Lower lobe of right lung (tissue), 2 donors: Measurements from ENCODE around the gene PROK2. TPM values are rescaled to one million over a fixed set of nuclear protein-coding genes. Genes with fewer than 3 reads are reported as not detected.

Experiments used
- ATAC-seq, 2 donors: fragments of 200-7000 bp; cut with Tn5 transposase; one replicate each; pipeline ENCODE4 v1.9.1; 2020 to 2022; ENCODE audit warnings: mild to moderate bottlenecking in 2 of 2, moderate library complexity in 2 of 2
- DNase-seq: peaks from one replicate; pipeline ENCODE4 v3.0.0-alpha.2; 2020
- H3K27ac ChIP-seq: fragments of 200-600 bp; one replicate; pipeline ENCODE4 v1.8.0; 2022
- H3K27me3 ChIP-seq: fragments of 200-600 bp; one replicate; pipeline ENCODE4 v1.8.0; 2022; ENCODE audit warnings: low read depth
- H3K36me3 ChIP-seq: fragments of 200-600 bp; one replicate; pipeline ENCODE4 v1.8.0; 2022; ENCODE audit warnings: mild to moderate bottlenecking
- H3K4me1 ChIP-seq: fragments of 200-600 bp; one replicate; pipeline ENCODE4 v1.8.0; 2022
- H3K4me3 ChIP-seq: fragments of 200-600 bp; one replicate; pipeline ENCODE4 v1.8.0; 2022; ENCODE audit warnings: mild to moderate bottlenecking
- H3K9me3 ChIP-seq: fragments of 200-600 bp; one replicate; pipeline ENCODE4 v1.8.0; 2022
- intact Hi-C: fragments of 100-400 bp; cut with DNase I; formaldehyde crosslinking; loops from one replicate; pipeline ENCODE4 v1.11.0; 2022
- long read RNA-seq: library from polyadenylated mRNA; unstranded; transcript quantifications from one replicate; pipeline ENCODE4 v2.0.0, GENCODE V29; 2021
- total RNA-seq: library from RNA; stranded (reverse); fragmentation: NEBNext Ultra II Directional; extraction: Animal tissue kit (Norgen Biotek cat#: 25700); gene quantifications from one replicate; pipeline ENCODE4 v1.2.1, GENCODE V29; 2021
- TF ChIP-seq, protein P1 (sequence below): fragments of 200-600 bp; IDR thresholded peaks from one replicate; pipeline ENCODE4 v1.8.0; 2022; ENCODE audit warnings: antibody characterized with exemption, mild to moderate bottlenecking
- donor health status: DM: no; HTN: yes; CAD: no; lungs with severe emphysema.

PROK2 gene, protein sequence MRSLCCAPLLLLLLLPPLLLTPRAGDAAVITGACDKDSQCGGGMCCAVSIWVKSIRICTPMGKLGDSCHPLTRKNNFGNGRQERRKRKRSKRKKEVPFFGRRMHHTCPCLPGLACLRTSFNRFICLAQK
- total RNA-seq, result 7.4 TPM
- long read RNA-seq, transcript PROK2-202 (3 exons, 1,549 nt), result major isoform, 5 of 10 reads
- long read RNA-seq, partial matches to known transcripts, result 0 of 10 reads
- long read RNA-seq, other reads (novel, unspliced or antisense), result 1 of 10 reads

DNA sequence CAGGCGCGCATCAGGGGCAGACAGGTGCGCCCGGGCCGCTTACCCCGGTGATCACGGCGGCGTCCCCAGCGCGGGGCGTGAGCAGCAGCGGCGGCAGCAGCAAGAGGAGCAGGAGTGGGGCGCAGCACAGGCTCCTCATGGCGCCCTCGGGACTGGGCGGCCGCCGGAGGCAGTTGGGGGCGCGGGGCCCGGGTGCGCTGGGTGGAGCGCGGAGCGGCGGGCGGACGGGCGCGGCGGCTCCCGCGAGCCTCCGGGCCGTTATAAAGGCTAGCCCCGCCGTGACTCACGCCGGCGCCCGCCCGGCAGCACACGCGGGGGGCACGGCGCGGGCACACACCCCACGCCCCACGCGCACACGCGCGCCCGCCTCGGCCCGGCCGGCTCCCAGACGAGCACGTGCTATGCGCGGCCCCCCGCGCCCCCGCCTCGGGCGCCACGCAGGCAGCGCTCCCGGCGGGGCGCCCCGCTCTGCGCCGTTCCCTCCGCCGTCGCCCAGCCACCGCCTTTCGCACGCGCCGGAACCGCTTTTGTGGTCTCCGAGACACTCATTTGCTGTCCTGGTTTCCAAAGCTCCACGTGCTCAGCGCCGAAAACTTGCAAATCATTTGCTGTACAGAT lies at the start of gene PROK2:
TSS of gene PROK2 (minus strand) at position 235 of the 618 bp plus-strand sequence. CDS start at position 139, 96 bp downstream.
- Histone ChIP-seq H3K36me3 (no peaks in the 10 kb centered on the region), H3K27ac (peak within 1 kb of the TSS; percentile 15), H3K9me3 (no peaks in the 10 kb centered on the region), H3K27me3 (peaks cover 67% of the 10 kb centered on the region), H3K4me1 (peaks cover 16% of the 10 kb centered on the region), H3K4me3 (peak within 1 kb of the TSS; percentile 39)
- intact Hi-C loops, result no loop called here
- DNase-seq (peak; percentile 54), ATAC-seq (peak; percentile 53 to 64)
- TF ChIP-seq, protein P1, sequence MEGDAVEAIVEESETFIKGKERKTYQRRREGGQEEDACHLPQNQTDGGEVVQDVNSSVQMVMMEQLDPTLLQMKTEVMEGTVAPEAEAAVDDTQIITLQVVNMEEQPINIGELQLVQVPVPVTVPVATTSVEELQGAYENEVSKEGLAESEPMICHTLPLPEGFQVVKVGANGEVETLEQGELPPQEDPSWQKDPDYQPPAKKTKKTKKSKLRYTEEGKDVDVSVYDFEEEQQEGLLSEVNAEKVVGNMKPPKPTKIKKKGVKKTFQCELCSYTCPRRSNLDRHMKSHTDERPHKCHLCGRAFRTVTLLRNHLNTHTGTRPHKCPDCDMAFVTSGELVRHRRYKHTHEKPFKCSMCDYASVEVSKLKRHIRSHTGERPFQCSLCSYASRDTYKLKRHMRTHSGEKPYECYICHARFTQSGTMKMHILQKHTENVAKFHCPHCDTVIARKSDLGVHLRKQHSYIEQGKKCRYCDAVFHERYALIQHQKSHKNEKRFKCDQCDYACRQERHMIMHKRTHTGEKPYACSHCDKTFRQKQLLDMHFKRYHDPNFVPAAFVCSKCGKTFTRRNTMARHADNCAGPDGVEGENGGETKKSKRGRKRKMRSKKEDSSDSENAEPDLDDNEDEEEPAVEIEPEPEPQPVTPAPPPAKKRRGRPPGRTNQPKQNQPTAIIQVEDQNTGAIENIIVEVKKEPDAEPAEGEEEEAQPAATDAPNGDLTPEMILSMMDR, result no peak

DNA sequence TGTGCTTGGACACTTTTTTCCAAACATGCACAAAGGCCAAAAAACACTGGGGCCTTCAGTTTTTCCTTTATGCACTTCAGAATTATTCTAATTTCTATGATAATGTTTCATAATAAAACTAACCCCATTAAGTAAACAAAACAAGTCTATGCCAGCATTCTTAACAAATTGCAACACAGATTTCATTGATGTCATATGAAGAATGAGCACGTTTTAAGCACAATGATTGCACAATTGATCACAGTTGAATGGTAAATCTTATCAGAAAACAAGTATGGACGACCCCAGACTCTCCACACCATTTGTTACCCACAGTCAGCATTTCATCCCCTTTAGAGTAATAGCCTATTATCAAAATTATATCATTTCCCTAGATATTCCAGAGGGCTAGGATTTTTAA lies 46.7 kb upstream of the PROK2 start:
- TF ChIP-seq, protein P1, result no peak
- H3K27me3 ChIP-seq, result no peaks in the 10 kb centered on the region

DNA sequence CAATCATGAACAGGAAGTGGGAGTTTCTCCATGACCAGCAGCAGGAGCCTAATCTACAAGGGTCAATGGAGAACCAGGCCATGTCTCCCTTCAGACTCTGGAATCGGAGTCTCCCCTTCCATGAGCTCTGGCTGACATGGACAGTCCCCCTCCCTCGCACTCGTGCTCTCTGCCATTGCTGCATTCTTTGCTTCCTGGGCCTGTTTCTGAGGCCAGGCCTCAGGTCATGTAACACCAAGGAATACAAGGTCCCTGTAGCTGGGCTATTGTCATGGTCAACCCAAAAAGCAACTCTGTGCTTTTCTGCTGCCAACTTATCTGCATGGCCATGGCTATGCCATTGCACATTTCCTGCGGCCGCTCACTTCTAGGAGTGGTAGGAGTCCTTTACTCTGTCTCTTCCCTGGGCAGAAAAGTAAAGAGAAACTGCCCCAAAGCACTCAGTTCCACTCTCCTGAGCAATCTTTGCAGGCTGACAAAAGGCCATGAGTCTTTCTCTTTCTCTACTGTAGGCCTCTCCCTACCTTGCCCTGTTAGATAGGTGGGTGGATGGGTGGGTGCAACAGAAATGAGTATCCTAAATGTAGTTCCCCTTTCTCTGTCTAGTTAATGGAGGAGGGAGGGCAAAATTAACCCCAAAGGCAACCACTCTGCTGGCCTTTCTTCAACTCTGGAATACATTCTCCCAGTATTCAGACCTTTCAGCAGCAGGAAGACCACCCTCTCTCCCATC lies 40.8 kb upstream of the PROK2 start:
- TF ChIP-seq, protein P1, result no peak
- ATAC-seq, result no peak

More for the DNA sequence above, 46.7 kb upstream of the PROK2 start:
- H3K36me3 ChIP-seq, result no peaks in the 10 kb centered on the region
- ATAC-seq (no peak), DNase-seq (no peak)
- no peak overlapping the region for H3K27ac ChIP-seq
- intact Hi-C loops, result no loop called here
- no peaks in the 10 kb centered on the region for H3K9me3 ChIP-seq
- no peaks in the 10 kb centered on the region for H3K4me1 ChIP-seq
- H3K4me3 ChIP-seq, result no peak overlapping the region

DNA sequence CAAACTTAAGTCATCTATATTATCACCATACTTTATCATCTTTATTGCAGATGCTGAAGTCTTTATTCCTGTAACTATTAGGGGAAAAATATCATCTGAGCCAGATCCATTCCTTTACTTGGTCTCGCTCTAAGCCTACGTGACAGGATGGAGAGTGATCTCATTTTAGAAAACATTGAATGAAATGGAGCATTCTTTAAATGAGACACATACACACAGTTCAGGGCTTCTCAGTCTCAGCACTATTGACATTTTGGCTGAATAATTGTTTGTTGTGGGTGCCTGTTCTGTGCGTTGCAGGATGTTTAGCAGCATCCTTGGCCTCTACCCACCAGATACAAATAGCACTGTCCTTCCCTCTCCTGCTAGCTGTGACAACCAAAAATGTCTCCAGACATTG lies 36.2 kb upstream of the PROK2 start:
- intact Hi-C loops, result no loop called here
- no peak for DNase-seq

More for the DNA sequence above, 40.8 kb upstream of the PROK2 start:
- Histone ChIP-seq H3K36me3 (no peaks in the 10 kb centered on the region), H3K27ac (no peak overlapping the region), H3K27me3 (no peaks in the 10 kb centered on the region), H3K4me3 (no peak overlapping the region), H3K9me3 (no peaks in the 10 kb centered on the region), H3K4me1 (no peaks in the 10 kb centered on the region)
- no peak for DNase-seq
- intact Hi-C loops, result no loop called here

DNA sequence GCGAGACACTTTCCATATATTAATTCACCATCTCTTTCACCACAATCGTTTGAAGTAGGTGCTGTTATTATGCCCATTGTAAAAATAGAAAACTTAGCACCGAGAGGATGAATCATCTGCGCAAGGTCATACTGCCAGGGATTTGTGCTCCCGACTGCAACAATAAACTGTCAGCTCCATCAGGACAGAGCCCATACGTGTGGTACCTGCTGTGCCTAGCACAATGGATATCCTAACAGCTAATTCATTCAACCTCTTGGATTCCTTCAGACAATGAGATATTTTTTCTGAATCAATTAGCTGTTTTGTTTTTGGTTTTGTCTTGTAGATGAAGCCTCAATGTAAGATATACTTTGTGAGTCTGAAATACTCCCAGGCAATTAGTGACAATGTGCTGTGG lies 32.3 kb upstream of the PROK2 start:
- H3K36me3 ChIP-seq, result no peaks in the 10 kb centered on the region
- H3K9me3 ChIP-seq, result no peaks in the 10 kb centered on the region
- H3K27ac ChIP-seq, result no peak overlapping the region
- no peaks in the 10 kb centered on the region for H3K27me3 ChIP-seq
- intact Hi-C loops, result no loop called here
- no peaks in the 10 kb centered on the region for H3K4me1 ChIP-seq
- H3K4me3 ChIP-seq, result no peak overlapping the region
- TF ChIP-seq, protein P1, result no peak
- ATAC-seq (no peak), DNase-seq (no peak)

More for the DNA sequence above, 36.2 kb upstream of the PROK2 start:
- no peaks in the 10 kb centered on the region for H3K36me3 ChIP-seq
- no peaks in the 10 kb centered on the region for H3K27me3 ChIP-seq
- H3K4me1 ChIP-seq, result no peaks in the 10 kb centered on the region
- H3K27ac ChIP-seq, result no peak overlapping the region
- TF ChIP-seq, protein P1, result no peak
- ATAC-seq, result no peak
- H3K9me3 ChIP-seq, result no peaks in the 10 kb centered on the region
- H3K4me3 ChIP-seq, result no peak overlapping the region
